Stimulated activated CD4-positive, alpha-beta T cell treated with anti-CD3 and anti-CD28 coated beads, Interleukin-1b, Interleukin-23, amount 100 ng/mL, for 24 hours (primary cell): Measurements from ENCODE around the gene ARAP2.

Source experiments
- DNase-seq, 4 experiments: peaks; one replicate each; pipeline ENCODE4 v3.0.0-alpha.2; 2020; ENCODE audit warnings: low read depth in 4 of 4, low spot score in 1 of 4

ARAP2 gene

DNA sequence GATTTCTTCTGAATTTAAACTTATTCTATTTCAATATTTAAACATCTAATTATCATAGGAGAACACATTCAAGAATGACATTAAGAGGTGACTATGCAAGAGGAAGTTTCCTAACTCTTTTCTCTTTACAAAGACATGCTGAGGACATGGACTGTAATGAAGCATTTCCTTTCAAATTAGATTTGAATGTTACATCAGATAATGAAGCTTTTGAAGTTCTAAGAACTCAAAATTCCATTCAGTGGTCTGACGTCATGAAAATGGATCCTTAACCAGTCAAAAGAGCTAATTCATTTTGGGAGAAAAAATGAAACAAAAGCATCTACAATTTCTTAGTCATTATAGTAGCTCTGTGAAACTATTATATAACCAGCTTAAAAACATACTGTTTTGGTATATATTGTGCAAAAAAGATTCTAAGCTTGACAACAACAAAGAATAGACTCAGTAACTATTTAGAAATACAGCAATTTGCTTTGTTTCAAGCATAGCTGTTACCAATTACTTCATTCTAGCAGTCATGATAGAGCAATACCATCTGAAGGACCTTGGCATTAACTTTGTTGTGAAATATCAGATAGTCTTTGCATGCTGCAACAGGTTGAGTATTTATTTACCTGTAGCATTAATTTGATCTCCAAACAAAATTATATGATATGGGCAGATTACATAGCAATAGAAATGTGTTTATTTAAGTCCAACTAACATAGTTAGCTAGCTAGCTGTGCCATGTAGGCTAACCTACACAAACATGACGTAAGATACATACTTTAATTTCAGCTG, 23.4 kb upstream of the ARAP2 start:
- no peak for DNase-seq

DNA sequence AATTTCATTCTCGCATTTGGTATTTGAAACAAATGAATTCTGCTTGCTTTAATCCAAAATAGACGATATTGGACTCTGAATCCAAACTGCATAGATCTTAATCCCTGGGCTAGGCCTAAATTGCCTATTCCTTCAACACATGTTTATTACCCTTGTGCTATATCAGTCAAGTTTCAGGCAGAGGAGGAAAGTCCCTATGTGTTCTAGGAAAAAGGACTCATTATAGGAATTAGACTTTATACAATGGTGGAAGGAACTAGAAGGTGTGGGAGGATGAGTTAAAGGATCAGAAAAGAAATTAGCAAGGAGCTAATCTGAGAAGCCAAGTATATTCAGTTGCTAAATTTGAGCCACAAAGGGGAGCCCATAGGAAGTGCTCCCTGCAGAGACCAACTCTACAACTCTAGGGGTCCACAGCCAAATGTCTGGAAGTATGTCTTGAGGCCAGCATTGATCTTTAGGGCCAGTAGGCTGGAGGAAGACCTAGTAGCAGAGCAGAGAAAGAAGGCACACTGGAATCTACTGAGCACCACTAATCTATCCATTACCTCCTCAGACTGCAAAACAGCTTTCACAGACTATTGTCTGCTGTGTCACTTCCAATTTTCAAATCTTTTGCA, 20.0 kb upstream of the ARAP2 start:
- no peak for DNase-seq

DNA sequence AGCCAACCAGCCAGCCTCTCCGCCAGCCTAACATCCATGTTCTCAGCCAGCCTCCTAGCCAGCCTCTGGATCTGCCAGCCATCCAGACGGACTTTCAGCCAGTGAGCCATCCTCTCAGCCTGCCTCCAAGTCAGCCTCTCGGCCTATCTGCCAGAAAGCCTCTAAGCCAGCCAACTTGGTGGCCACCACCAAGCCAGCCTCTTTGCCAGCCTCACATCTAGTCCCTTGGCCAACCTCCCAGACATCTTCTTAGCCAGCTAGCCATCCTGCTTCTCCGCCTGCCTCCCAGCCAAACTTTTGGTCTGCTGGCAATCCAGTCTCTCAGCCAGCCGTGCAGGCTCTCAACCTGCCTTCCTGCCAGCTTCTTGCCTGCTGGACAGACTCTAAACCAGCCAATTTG, 16.4 kb upstream of the ARAP2 start:
- no peak for DNase-seq

- no peak for DNase-seq
These were observed 12.1 kb upstream of the ARAP2 start for GRCh38 chr4:36256398-36256891.

- no peak for DNase-seq
These were observed 11.3 kb upstream of the ARAP2 start for GRCh38 chr4:36255577-36255976.

DNA sequence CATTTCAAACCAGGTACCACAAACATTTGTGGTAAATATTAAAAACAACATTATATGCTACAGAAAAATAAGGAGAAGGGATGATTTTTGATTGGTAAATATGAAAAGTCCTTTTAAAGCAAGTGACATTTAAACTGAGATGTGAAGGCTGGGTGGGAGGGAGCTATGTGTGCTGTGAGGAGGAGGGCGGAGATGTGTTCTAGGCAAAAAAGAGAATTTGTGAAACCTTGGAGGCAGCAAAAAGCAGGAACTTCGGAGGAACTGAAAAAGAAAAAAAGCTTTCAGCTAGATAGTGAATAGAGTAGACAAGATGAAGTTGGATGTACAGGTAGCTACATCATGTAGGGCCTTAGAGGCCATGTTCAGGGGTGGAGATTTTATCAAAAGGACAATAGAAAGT, 10.1 kb upstream of the ARAP2 start:
- DNase-seq: no peak

DNA sequence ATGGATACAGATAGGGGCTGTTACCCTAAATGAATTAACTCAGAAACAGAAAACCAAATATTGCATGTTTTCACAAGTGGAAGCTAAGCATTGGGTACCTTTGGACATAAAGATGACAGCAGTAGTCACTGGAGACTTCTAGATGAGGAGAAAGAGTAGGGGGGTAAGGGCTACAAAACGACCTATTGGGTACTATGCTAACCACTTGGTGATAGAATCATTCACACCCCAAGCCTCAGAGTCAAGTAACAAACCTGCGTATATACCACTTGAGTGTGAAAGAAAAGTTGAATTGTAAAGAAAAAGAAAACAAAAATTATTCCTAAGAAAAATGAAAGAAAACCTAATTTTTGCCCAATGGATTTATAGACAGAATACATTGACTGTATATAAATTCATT, 7.7 kb upstream of the ARAP2 start:
- no peak for DNase-seq

DNA sequence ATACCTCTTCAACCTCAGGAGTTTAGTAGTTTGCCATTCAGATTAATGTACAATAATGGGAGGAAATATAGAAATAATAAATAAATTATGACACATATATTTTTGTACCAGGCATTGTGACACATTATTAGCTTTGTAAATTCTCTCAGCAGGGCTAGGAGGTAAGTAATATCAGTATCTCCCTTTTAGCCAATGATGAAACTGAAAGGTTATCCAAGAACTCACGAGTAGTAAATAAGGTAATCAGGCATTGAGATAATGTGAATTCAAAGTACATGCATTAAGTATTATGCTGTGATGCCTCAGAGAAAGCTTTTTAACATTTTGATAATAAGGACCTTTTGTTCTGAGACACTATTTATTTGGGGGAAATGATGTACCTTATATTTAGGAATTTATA, 5.3 kb upstream of the ARAP2 start:
- DNase-seq: no peak

DNA sequence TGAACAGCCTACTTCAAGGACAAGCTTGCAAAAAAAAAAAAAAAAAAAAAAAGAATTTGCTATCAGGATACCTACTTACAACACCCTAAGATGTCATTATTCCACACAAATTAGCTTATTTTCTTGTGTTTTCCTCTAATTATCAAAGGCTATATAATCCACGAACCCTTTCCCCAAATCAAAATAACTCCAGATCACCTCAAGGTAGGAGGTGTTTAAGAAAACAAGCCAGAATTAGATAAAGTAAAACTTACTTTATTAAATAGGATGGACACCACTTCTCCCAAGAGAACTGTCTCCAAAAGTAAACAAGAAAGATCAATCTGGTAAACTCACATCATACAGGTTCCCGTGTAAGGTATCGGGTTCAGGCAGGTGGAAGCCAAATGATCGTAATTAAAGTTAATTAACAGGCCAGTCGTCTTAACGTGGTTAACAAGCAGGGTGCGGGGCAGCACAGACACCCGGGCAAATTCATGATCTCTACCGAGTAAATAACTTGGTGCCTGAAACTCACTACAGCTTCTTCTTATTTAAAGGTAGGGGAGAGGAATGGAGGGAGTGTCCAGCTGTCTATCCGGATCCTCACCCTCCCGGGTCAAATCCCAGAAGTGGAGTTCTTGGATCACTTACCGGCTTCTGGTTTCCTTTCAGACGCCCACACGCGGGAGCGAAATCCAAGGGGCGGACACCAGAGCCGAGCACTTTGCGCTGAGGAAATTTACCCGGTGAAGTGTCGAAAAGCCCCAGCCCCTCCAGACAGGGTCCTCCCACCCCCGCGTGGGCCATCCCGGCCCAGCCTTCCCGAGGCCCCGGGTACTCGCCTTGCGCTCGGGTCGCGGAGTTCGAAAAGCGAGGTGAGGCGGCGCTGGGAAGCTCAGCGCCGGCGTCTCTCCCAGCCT, 708 bp downstream of the ARAP2 start:
- peak in 3 of 4 experiments; percentile 20 to 41 (median 20) for DNase-seq

DNA sequence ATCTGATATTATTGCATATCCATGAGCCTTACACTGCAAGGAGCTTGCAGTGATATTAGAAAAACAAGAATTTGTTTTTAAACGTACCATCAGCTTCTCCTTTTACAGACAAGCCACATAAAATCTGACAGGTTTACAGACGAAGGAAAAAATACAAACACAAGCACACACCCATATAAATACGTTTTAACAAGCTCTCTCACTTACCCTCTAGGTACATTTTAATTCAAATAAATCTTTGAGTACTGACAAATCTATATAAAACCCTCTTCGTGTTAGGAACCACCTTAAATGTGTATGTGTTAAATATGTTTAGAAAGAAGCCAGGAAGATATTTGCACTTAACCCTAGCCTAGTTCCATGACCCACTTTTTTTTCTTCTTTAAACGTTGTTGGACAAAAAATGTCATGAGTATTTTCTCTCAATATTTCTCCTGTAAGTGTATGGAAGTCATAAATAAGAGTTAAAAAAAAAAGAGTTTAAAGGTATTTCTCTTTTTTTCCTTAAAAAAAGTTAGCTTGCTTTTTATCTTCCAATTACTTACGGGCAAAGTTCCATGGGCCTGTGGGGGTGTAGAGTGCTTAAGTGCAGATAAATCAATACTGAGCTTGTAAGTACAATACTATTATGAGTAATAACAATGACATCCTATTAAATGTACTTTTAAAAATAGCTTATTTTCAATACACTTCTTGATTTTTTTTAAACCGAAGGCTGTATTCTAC, 1.5 kb downstream of the ARAP2 start:
- no peak for DNase-seq

DNA sequence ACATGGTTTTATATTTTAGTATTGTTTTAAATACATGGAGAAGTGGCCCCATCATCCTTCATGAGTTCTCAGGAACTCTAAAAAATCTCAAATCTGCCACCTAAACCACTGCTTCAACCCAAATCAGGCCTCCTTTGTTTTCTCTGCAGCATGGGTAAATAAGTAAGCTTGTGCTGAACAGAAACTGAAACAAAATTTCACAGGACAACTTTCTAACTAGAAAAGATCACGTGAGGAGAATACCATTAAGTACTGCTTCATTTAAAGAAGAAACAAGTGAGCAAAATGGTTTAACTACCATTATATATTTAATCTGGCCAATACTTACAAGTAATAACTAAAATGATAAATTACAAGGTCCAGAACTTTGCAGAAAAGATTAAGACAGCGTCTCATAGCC, 2.5 kb downstream of the ARAP2 start:
- no peak for DNase-seq

- DNase-seq: no peak
These were observed 6.7 kb downstream of the ARAP2 start for GRCh38 chr4:36237366-36238313.

- DNase-seq: no peak
These were observed 8.2 kb downstream of the ARAP2 start for GRCh38 chr4:36236159-36236558.

DNA sequence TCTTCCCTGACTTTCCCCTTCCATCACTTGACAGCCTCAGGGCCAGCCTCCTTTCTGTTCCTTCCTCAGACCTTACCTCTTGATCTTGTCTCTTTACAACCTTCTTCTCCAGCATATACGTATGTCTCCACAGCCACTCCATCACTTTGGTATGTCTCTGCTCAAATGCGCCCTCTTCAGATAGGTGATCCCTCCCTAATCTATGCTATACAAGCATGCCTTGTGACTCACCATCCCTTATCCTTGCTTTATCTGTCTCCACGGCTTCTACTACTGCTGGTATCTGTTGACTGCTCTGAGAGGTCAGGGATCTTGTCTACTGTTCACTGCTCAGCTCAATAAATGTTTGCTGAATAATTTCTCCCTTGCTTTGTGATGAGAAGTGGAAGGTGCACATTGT, 9.0 kb downstream of the ARAP2 start:
- DNase-seq: no peak

GRCh38 chr4:36233567-36234266, 10.6 kb downstream of the ARAP2 start:
- DNase-seq: no peak

GRCh38 chr4:36230534-36230933, 13.8 kb downstream of the ARAP2 start:
- no peak for DNase-seq

DNA sequence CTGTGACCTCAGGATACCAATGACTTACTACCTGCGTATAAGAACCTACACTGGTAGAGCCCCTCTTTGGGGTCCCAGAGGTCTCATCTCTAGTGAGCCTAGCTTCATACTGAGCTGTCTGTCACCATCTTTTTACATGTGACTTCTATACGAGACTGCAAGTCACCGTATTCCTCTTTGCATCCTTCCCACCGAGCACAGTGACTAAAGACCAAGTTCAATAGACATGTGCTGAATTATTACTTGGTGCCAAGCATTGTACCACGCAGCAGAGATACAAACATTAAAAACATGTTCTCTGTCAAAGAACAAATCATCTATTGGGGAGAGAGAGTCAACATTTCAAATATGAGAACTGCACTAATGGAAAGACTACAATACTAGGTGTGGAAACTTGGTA, 16.4 kb downstream of the ARAP2 start:
- DNase-seq: no peak

- no peak for DNase-seq
These were observed 17.7 kb downstream of the ARAP2 start for GRCh38 chr4:36226430-36227227.
